GM21360 (cell line): ENCODE results near the gene FLNC.

Experiments
- ATAC-seq: cut with Tn5 transposase; IDR thresholded peaks from one replicate; pipeline ENCODE4 v1.9.1; 2021; ENCODE audit warnings: mild to moderate bottlenecking, moderate library complexity; ENCODE audit not compliant: unreplicated experiment

The FLNC gene

GRCh38 chr7:128878226-128879105 lies 48.3 kb downstream of the FLNC start:
- no peak for ATAC-seq

- ATAC-seq: no peak
Measured at GRCh38 chr7:128879461-128879938, 49.3 kb downstream of the FLNC start.

GRCh38 chr7:128879939-128880746 lies 49.9 kb downstream of the FLNC start:
- ATAC-seq: no peak

GRCh38 chr7:128880791-128881457 lies 50.7 kb downstream of the FLNC start:
- ATAC-seq: no peak

- ATAC-seq: no peak
Measured at GRCh38 chr7:128881458-128882125, 51.4 kb downstream of the FLNC start.

GRCh38 chr7:128882134-128882533 lies 51.9 kb downstream of the FLNC start:
- ATAC-seq: no peak

GRCh38 chr7:128883622-128884448 lies 53.6 kb downstream of the FLNC start:
- peak; percentile 51 for ATAC-seq

- ATAC-seq: no peak
Measured at GRCh38 chr7:128884561-128885369, 54.6 kb downstream of the FLNC start.

- no peak for ATAC-seq
Measured at GRCh38 chr7:128885370-128886187, 55.4 kb downstream of the FLNC start.

GRCh38 chr7:128886391-128887168 lies 56.4 kb downstream of the FLNC start:
- no peak for ATAC-seq

GRCh38 chr7:128887169-128888038 lies 57.2 kb downstream of the FLNC start:
- no peak for ATAC-seq

- no peak for ATAC-seq
Measured at GRCh38 chr7:128888039-128888755, 58.0 kb downstream of the FLNC start.

- no peak for ATAC-seq
Measured at GRCh38 chr7:128888756-128889095, 58.5 kb downstream of the FLNC start.

- no peak for ATAC-seq
Measured at GRCh38 chr7:128889121-128889520, 58.9 kb downstream of the FLNC start.

- ATAC-seq: no peak
Measured at GRCh38 chr7:128890306-128891109, 60.3 kb downstream of the FLNC start.
